HPDE6-E6E7 (cell line): ENCODE data around the gene CDK5R1.
"Not testable (repeated sequence)": the region's sequence is repeated elsewhere in the genome, so short reads cannot be mapped to it uniquely, and the experiment has no call there.

ENCODE experiments used
- DNase-seq: peaks from one replicate; pipeline ENCODE4 v3.0.0; 2011; ENCODE audit warnings: missing footprints; ENCODE audit errors: extremely low spot score

CDK5R1 gene

DNA sequence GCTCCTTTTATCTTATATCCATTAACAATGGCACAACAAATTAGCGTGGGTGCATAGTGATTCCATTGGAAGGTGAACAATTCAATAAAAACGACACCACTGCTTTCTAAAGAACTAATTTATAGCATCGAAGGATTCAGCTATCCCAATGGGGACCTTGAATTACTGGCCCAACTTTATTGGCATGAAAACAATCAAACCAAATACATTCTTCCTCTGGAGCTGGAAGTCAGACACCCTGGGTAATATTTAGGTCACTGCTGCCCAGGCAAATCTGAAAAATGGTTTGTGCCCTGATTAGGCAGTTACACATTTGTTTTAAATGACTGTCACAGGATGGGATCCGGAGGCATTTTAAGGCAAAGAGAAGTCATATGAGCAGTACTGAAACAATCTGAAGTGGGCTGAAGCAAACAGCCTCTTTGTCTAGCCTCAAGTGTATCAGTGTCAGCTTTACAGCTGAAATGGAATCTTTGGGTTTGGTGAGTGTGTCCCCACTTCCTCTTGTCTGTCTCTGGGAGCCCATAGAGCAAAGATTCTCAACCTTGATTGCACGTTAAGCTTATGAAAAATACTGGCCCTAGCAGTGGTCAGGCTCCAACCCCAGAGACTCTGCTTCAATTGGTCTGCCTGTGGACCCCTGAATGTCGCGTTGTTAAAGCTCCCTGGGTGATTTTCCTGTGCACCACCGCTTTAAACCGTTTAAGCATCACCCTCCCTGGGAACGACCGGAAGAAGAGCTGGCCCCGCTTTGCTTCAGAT is 30.3 kb downstream of the CDK5R1 start:
- no peak for DNase-seq

- DNase-seq, result no peak
These were observed 31.2 kb downstream of the CDK5R1 start for GRCh38 chr17:32517982-32518381.

- no peak for DNase-seq
These were observed 31.9 kb downstream of the CDK5R1 start for GRCh38 chr17:32518646-32519227.

- peak; percentile 63 for DNase-seq
These were observed 32.7 kb downstream of the CDK5R1 start for GRCh38 chr17:32519228-32520103.

- no peak for DNase-seq
These were observed 33.4 kb downstream of the CDK5R1 start for GRCh38 chr17:32520104-32520701.

GRCh38 chr17:32520737-32521404 is 34.1 kb downstream of the CDK5R1 start:
- DNase-seq, result no peak

- no peak for DNase-seq
These were observed 36.4 kb downstream of the CDK5R1 start for GRCh38 chr17:32523017-32523680.

- no peak for DNase-seq
These were observed 37.2 kb downstream of the CDK5R1 start for GRCh38 chr17:32523827-32524552.

- DNase-seq, result not testable (repeated sequence)
These were observed 37.7 kb downstream of the CDK5R1 start for GRCh38 chr17:32524553-32524880.

DNA sequence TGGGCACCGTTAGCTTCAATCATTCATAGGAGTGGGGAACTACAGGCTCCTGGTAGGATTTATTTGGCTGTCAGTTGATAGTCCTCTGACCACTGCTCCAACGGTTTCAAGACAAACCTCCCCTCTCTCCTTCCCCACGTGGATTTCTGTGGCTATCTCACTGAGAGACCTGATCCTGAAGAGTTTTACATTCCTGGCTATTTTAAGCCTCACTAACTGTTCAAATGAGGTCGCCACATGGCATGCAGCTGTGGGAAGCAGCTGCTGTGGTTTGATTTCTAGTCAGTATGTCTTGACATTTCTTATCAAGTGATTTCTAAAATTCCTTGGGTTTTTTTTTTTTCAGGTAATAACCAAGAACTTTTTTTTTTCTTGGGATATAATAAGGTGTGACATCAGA is 38.3 kb downstream of the CDK5R1 start:
- DNase-seq, result no peak

DNA sequence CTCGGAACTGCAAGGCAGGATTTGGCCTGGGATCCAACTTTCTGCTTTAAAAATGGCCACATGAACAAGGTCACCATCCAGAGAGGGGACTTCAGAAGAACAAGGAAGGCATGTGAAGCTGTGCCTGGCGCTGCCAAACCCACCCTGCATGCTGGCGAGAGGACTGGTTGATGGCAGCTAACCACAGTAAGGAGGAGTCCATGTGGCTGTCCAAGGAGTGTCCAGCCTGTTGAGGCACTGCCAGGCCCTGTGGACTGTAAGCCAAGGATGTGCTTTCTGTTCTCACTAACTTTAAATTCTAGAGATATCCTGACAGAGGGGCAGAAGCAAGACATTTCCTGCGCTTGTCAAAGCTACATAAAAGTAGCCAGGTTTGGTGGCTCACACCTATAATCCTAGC is 40.4 kb downstream of the CDK5R1 start:
- DNase-seq, result no peak

DNA sequence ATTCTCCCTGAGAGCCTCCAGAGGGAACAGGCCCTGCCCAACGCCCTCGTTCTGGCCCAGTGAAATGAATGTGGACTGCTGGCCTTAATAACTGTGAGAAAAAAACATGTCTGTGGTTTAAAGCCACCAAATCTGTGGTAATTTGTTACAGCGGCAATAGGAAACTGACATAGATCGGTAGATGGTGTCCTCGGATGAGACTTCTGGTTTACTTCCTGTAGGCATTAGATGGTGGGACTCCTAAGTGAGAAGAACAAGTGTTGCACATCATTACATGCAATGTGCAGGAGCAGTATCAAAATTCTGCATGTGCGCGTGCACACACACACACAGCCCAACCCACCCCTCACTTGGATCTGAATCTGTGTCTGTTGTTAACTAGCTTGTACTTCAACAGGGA is 42.0 kb downstream of the CDK5R1 start:
- DNase-seq, result no peak

- no peak for DNase-seq
These were observed 42.8 kb downstream of the CDK5R1 start for GRCh38 chr17:32529604-32530003.

DNA sequence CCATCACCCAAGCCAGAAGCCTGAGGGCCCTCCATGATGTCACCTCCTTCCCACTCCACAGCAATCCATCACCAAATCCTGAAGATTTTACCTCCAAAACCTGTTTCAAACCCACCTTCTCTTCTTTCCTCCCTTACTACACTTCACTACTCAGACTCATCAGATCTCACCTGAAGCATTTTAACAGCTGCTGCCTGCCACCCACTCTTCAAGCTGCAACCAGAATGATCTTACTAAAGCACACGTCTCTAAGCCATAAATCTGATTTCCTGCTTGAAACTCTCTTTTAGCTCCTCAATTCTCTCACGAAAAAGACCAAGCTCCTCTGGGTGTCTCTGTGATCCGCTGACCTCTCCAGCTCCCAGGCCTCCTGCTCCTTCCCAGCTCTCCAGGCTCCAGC is 46.5 kb downstream of the CDK5R1 start:
- DNase-seq, result no peak

GRCh38 chr17:32536736-32537643 is 50.2 kb downstream of the CDK5R1 start:
- DNase-seq, result no peak
